ENCODE results near the gene MMAA. TPM values are rescaled to one million over a fixed set of nuclear protein-coding genes. Genes with fewer than 3 reads are reported as not detected.

Gene MMAA
- total RNA-seq, result 2.7 and 6.2 TPM in 2 replicates

GRCh38 chr4:145618932-145619638 is at the start of gene MMAA:
Gene MMAA (plus strand): TSS chr4:145619385. CDS start chr4:145639140, 19,755 bp downstream.

GRCh38 chr4:145679991-145680455 is 60.8 kb downstream of the MMAA start, which contains the start of gene C4orf51:
Gene C4orf51 (plus strand): TSS chr4:145680146. CDS start chr4:145680204, 58 bp downstream.

Other genes with a start within 250 kb of the MMAA start
- 18.2 and 19.8 TPM in 2 replicates for gene SMAD1, start 137.5 kb upstream of the MMAA start, total RNA-seq
- gene C4orf51, start 60.8 kb downstream of the MMAA start, total RNA-seq, result not detected in 2 replicates

Measured in pericardium fibroblast (primary cell).